B cell (primary cell): ENCODE results near the gene RRAS2. TPM values are rescaled to one million over a fixed set of nuclear protein-coding genes. Genes with fewer than 3 reads are reported as not detected.

Source experiments
- ATAC-seq: fragments of 200-7000 bp; cut with Tn5 transposase; one replicate; pipeline ENCODE4 v1.10.0; 2021; ENCODE audit warnings: low read depth, mild to moderate bottlenecking, moderate number of reproducible peaks, moderate library complexity
- CTCF ChIA-PET: fragments of 350-600 bp; sonication (Branson Sonifier 250); formaldehyde crosslinking; loops from one replicate; lab custom pipeline; 2021; ENCODE audit warnings: antibody characterized with exemption, inconsistent platforms; lab: Charles Lee
- POLR2A ChIA-PET: fragments of 350-600 bp; sonication (Branson Sonifier 250); formaldehyde crosslinking; loops from one replicate; lab custom pipeline; 2021; ENCODE audit warnings: antibody characterized with exemption; lab: Charles Lee
- DNase-seq: peaks from one replicate; pipeline ENCODE4 v3.0.0; 2013
- H2AFZ ChIP-seq: 2 replicates; pipeline ENCODE4 v1.6.1; 2012; ENCODE audit warnings: mild to moderate bottlenecking, low read depth, low read length; ENCODE audit not compliant: insufficient read depth, poor library complexity, severe bottlenecking
- H3K27ac ChIP-seq, 2 donors: 1 replicate in 1 of 2; 2 replicates in 1 of 2; pipeline ENCODE4 v1.5.1; 2012 to 2013; ENCODE audit warnings: low read length in 2 of 2, mild to moderate bottlenecking in 2 of 2, moderate library complexity in 1 of 2
- H3K27me3 ChIP-seq, 4 experiments: fragments of 200-600 bp in 1 of 4; sonication (generic) in 1 of 4; replicated peaks in 1 of 4; 1 replicate in 2 of 4; 2 replicates in 2 of 4; pipeline versions ENCODE4 v1.6.1 to v1.7.0; 2013 to 2016; ENCODE audit warnings: low read length in 3 of 4, mild to moderate bottlenecking in 2 of 4, mixed read lengths in 1 of 4, moderate library complexity in 1 of 4; ENCODE audit not compliant: insufficient read depth in 4 of 4, control insufficient read depth in 3 of 4; ENCODE audit errors: control extremely low read depth in 1 of 4
- H3K36me3 ChIP-seq, 2 experiments: replicated peaks in 1 of 2; 1 replicate in 1 of 2; 2 replicates in 1 of 2; pipeline versions ENCODE4 v1.6.1 to v1.7.1; 2013; ENCODE audit warnings: low read length in 1 of 2; ENCODE audit not compliant: insufficient read depth in 2 of 2, control insufficient read depth in 1 of 2; ENCODE audit errors: control extremely low read depth in 1 of 2, extremely low read depth in 1 of 2
- H3K4me1 ChIP-seq, 2 donors: fragments of 200-600 bp in 1 of 2; sonication (generic) in 1 of 2; 1 replicate in 1 of 2; 2 replicates in 1 of 2; pipeline versions ENCODE4 v1.5.1 to v1.6.1; 2013 to 2017; ENCODE audit warnings: low read length in 2 of 2; ENCODE audit not compliant: control insufficient read depth in 2 of 2, insufficient read depth in 2 of 2
- H3K4me2 ChIP-seq: replicated peaks from 2 replicates; pipeline ENCODE3; 2012; ENCODE audit warnings: mild to moderate bottlenecking, low read depth, low read length; ENCODE audit not compliant: poor library complexity, severe bottlenecking
- H3K4me3 ChIP-seq, 5 experiments: fragments of 200-600 bp in 1 of 5; sonication (generic) in 1 of 5; 1 replicate in 3 of 5; 2 replicates in 2 of 5; pipeline versions ENCODE4 v1.5.1 to v1.7.0; 2011 to 2016; ENCODE audit warnings: low read length in 4 of 5, mild to moderate bottlenecking in 4 of 5, low read depth in 2 of 5, control low read depth in 1 of 5, moderate library complexity in 1 of 5; ENCODE audit not compliant: insufficient read depth in 1 of 5; ENCODE audit errors: control extremely low read depth in 1 of 5, extremely low read depth in 1 of 5
- H3K79me2 ChIP-seq: fragments of 200-600 bp; sonication (generic); one replicate; pipeline ENCODE4 v1.6.0; 2016; ENCODE audit warnings: low read length; ENCODE audit not compliant: control insufficient read depth, insufficient read depth
- H3K9ac ChIP-seq: fragments of 200-600 bp; sonication (generic); 2 replicates; pipeline ENCODE4 v1.6.1; 2017; ENCODE audit warnings: mild to moderate bottlenecking, low read length, moderate library complexity
- H3K9me3 ChIP-seq, 3 donors: one replicate each; pipeline versions ENCODE4 v1.6.1 to v1.7.1; 2013; ENCODE audit warnings: low read length in 2 of 3; ENCODE audit not compliant: control insufficient read depth in 2 of 3, insufficient read depth in 1 of 3; ENCODE audit errors: control extremely low read depth in 1 of 3
- H4K20me1 ChIP-seq: 2 replicates; pipeline ENCODE4 v1.6.0; 2012; ENCODE audit warnings: mild to moderate bottlenecking, low read length; ENCODE audit not compliant: insufficient read depth, control insufficient read depth, poor library complexity, severe bottlenecking
- H3K27ac Mint-ChIP-seq: one replicate; pipeline ENCODE4 v1.8.0; 2021; ENCODE audit warnings: mixed read lengths
- H3K27me3 Mint-ChIP-seq: one replicate; pipeline ENCODE4 v1.8.0; 2021; ENCODE audit warnings: mixed read lengths
- H3K4me1 Mint-ChIP-seq: one replicate; pipeline ENCODE4 v1.8.0; 2021; ENCODE audit warnings: mixed read lengths
- H3K4me3 Mint-ChIP-seq: one replicate; pipeline ENCODE4 v1.8.0; 2021; ENCODE audit warnings: mixed read lengths
- H3K9me3 Mint-ChIP-seq: one replicate; pipeline ENCODE4 v1.8.0; 2022; ENCODE audit warnings: mixed read lengths; ENCODE audit not compliant: insufficient read depth
- CTCF ChIP-seq: fragments of 200-600 bp; IDR thresholded peaks from one replicate; pipeline ENCODE4 v1.8.0; 2022; ENCODE audit warnings: antibody characterized with exemption, mild to moderate bottlenecking
- EZH2 ChIP-seq: IDR thresholded peaks from 2 replicates; pipeline ENCODE4 v1.6.1; 2012; ENCODE audit warnings: borderline replicate concordance, low read depth, mild to moderate bottlenecking, moderate library complexity, low read length; ENCODE audit not compliant: insufficient read depth, poor library complexity, severe bottlenecking
- WGBS: methylation state at CpG from one replicate; pipeline ENCODE4 v1.1.5; 2013; ENCODE audit warnings: missing lambda C conversion rate; ENCODE audit not compliant: insufficient coverage; 5-methylcytosine and 5-hydroxymethylcytosine counted together
- intact Hi-C: fragments of 100-400 bp; cut with micrococcal nuclease; formaldehyde crosslinking; loops from one replicate; pipeline ENCODE4 v1.10.0; 2022
- polyA plus RNA-seq: library from polyadenylated mRNA; depleted of rRNA; stranded (reverse); fragments of >200 nt; gene quantifications from 2 replicates; pipeline ENCODE4 v1.2.3, GENCODE V29; 2012
- total RNA-seq, 2 donors: library from RNA; stranded (reverse); fragments of 120-200 nt in 1 of 2; gene quantifications; 1 replicate in 1 of 2; 2 replicates in 1 of 2; pipeline versions ENCODE4 v1.2.3 to v1.2.4, GENCODE V29; 2013 to 2022

The RRAS2 gene
- total and polyA plus RNA-seq, 2 donors (not counting 1 experiment from before 2014, with no cell fraction given): 31.8 to 72.4 TPM

- no peak overlapping the region for H2AFZ ChIP-seq
- no peak overlapping the region for H3K4me3 Mint-ChIP-seq
- no peak overlapping the region for H3K4me2 ChIP-seq
- H3K27me3 Mint-ChIP-seq: peaks cover 2% of the 10 kb centered on the region
- no peak overlapping the region for H3K27ac Mint-ChIP-seq
- no CpG with 5 or more reads among the region's 1 CpG for WGBS
- intact Hi-C loops: no loop called here
- no peaks in the 10 kb centered on the region for H3K79me2 ChIP-seq
- H3K4me1 ChIP-seq: no peaks in the 10 kb centered on the region
- DNase-seq (no peak), ATAC-seq (no peak)
- no peak overlapping the region for H3K27ac ChIP-seq
- ChIA-PET POLR2A (no interaction called here), CTCF (interaction anchor here (2.9 kb wide), 1 partner anchor 195 kb away, joined by 13 read pairs; no protein-coding TSS in a partner anchor)
- H3K9ac ChIP-seq: no peak overlapping the region
- no peaks in the 10 kb centered on the region for H4K20me1 ChIP-seq
- TF ChIP-seq CTCF (no peak), EZH2 (no peak)
- no peaks in the 10 kb centered on the region for H3K36me3 ChIP-seq
- H3K9me3 Mint-ChIP-seq: no peaks in the 10 kb centered on the region
- H3K4me3 ChIP-seq: no peak overlapping the region
- H3K4me1 Mint-ChIP-seq: no peaks in the 10 kb centered on the region
- H3K27me3 ChIP-seq: no peaks in the 10 kb centered on the region
- H3K9me3 ChIP-seq: no peaks in the 10 kb centered on the region
These were observed 99.1 kb downstream of the RRAS2 start for GRCh38 chr11:14259878-14260277.

- Histone ChIP-seq H4K20me1 (no peaks in the 10 kb centered on the region), H3K27ac (no peak overlapping the region), H3K4me2 (no peak overlapping the region), H3K27me3 (no peaks in the 10 kb centered on the region), H3K9me3 (no peaks in the 10 kb centered on the region), H3K79me2 (no peaks in the 10 kb centered on the region), H2AFZ (no peak overlapping the region), H3K36me3 (no peaks in the 10 kb centered on the region), H3K4me3 (no peak overlapping the region), H3K9ac (no peak overlapping the region), H3K4me1 (no peaks in the 10 kb centered on the region)
- H3K4me3 Mint-ChIP-seq: no peak overlapping the region
- ATAC-seq (no peak), DNase-seq (no peak)
- peaks cover 7% of the 10 kb centered on the region for H3K27me3 Mint-ChIP-seq
- CTCF ChIA-PET: interaction anchor here (2.9 kb wide), 1 partner anchor 195 kb away, joined by 13 read pairs; no protein-coding TSS in a partner anchor
- POLR2A ChIA-PET: no interaction called here
- H3K4me1 Mint-ChIP-seq: no peaks in the 10 kb centered on the region
- WGBS: 75% methylated on average over 37 of the region's 38 CpGs
- H3K27ac Mint-ChIP-seq: no peak overlapping the region
- intact Hi-C loops: no loop called here
- no peaks in the 10 kb centered on the region for H3K9me3 Mint-ChIP-seq
- TF ChIP-seq EZH2: no peak
- no peak for TF ChIP-seq CTCF
These were observed 99.7 kb downstream of the RRAS2 start for GRCh38 chr11:14259186-14259784.
